Stimulated activated CD4-positive, alpha-beta T cell treated with anti-CD3 and anti-CD28 coated beads, Interleukin-1b, Interleukin-23, amount 100 ng/mL, for 1 hour (primary cell): ENCODE data around the gene ISYNA1.
"Not testable (repeated sequence)": the region's sequence is repeated elsewhere in the genome, so short reads cannot be mapped to it uniquely, and the experiment has no call there.

ENCODE experiments used
- DNase-seq, 2 donors: peaks; one replicate each; pipeline ENCODE4 v3.0.0-alpha.2; 2020; ENCODE audit warnings: low read depth in 2 of 2

Gene ISYNA1

GRCh38 chr19:18419195-18419698 lies 18.7 kb downstream of the ISYNA1 start, which contains the start of gene SSBP4:
Gene SSBP4, plus strand, starts transcription at chr19:18419398. Its CDS starts 251 bp downstream, at chr19:18419649.
- peak in 1 of 2 donors; percentile 44 for DNase-seq

- DNase-seq: no peak
Measured at GRCh38 chr19:18418483-18419194, 19.3 kb downstream of the ISYNA1 start.

GRCh38 chr19:18418029-18418482 lies 19.9 kb downstream of the ISYNA1 start:
- no peak for DNase-seq

GRCh38 chr19:18417250-18418028 lies 20.5 kb downstream of the ISYNA1 start:
- no peak for DNase-seq

GRCh38 chr19:18416778-18417249 lies 21.1 kb downstream of the ISYNA1 start:
- no peak for DNase-seq

- no peak for DNase-seq
Measured at GRCh38 chr19:18415178-18415867, 22.6 kb downstream of the ISYNA1 start.

- no peak for DNase-seq
Measured at GRCh38 chr19:18414504-18415177, 23.3 kb downstream of the ISYNA1 start.

- DNase-seq: no peak
Measured at GRCh38 chr19:18412610-18413239, 25.2 kb downstream of the ISYNA1 start.

- DNase-seq: no peak
Measured at GRCh38 chr19:18408053-18408476, 29.9 kb downstream of the ISYNA1 start.

- DNase-seq: no peak
Measured at GRCh38 chr19:18406749-18407148, 31.2 kb downstream of the ISYNA1 start.

- DNase-seq: not testable (repeated sequence)
Measured at GRCh38 chr19:18405754-18406153, 32.2 kb downstream of the ISYNA1 start.

- not testable (repeated sequence) for DNase-seq
Measured at GRCh38 chr19:18402455-18403248, 35.3 kb downstream of the ISYNA1 start.

- no peak for DNase-seq
Measured at GRCh38 chr19:18401580-18402112, 36.3 kb downstream of the ISYNA1 start.

- no peak for DNase-seq
Measured at GRCh38 chr19:18399008-18399407, 38.9 kb downstream of the ISYNA1 start.

GRCh38 chr19:18397242-18398202 lies 40.4 kb downstream of the ISYNA1 start, which contains the start of gene LRRC25:
Gene LRRC25, minus strand, starts transcription at chr19:18397622. Its CDS starts 659 bp downstream, at chr19:18396963.
- no peak for DNase-seq

- no peak for DNase-seq
Measured at GRCh38 chr19:18396471-18397241, 41.3 kb downstream of the ISYNA1 start.

- DNase-seq: no peak
Measured at GRCh38 chr19:18393836-18394235, 44.1 kb downstream of the ISYNA1 start.

- no peak for DNase-seq
Measured at GRCh38 chr19:18392926-18393325, 45.0 kb downstream of the ISYNA1 start.
